Skeletal muscle tissue (tissue), 2 donors: ENCODE results near the gene ABCG1. TPM values are rescaled to one million over a fixed set of nuclear protein-coding genes. Genes with fewer than 3 reads are reported as not detected.

Experiments
- small RNA-seq: library from RNA; depleted of rRNA; stranded (forward); fragments of <200 nt; gene quantifications from one replicate; pipeline ENCODE3, GENCODE V24; 2014
- total RNA-seq: library from RNA; depleted of rRNA; stranded (reverse); fragments of >200 nt; gene quantifications from one replicate; pipeline ENCODE4 v1.2.3, GENCODE V29; 2014

The ABCG1 gene
- total RNA-seq, 1 donor from 2014 or later, result 20.4 TPM

Small RNA genes within 50 kb of the gene (small RNA-seq; reads per million reads assigned to genes)
- not detected for gene RNA5SP492

Other genes with a start within 250 kb of the ABCG1 start
- 3.7 TPM for gene ZBTB21, start 208.8 kb upstream of the ABCG1 start, total RNA-seq
- gene UMODL1, start 147.8 kb upstream of the ABCG1 start, total RNA-seq, result not detected
- gene TFF3, start 96.3 kb downstream of the ABCG1 start, total RNA-seq, result 5.2 TPM
- not detected for gene TFF2, start 131.9 kb downstream of the ABCG1 start, total RNA-seq
- gene TFF1, start 147.4 kb downstream of the ABCG1 start, total RNA-seq, result not detected
- gene TMPRSS3, start 176.9 kb downstream of the ABCG1 start, total RNA-seq, result not detected
- under 0.01 TPM for gene UBASH3A, start 184.8 kb downstream of the ABCG1 start, total RNA-seq